TTC549 (cell line): ENCODE measurements around the gene SPATA24.
"Not testable (repeated sequence)": the region's sequence is repeated elsewhere in the genome, so short reads cannot be mapped to it uniquely, and the experiment has no call there.

Experiments used
- FAIRE-seq: peaks from 2 replicates; lab custom pipeline; 2012; peaks lifted over from hg19 to GRCh38; lab: Jason Lieb, UNC

Gene SPATA24

GRCh38 chr5:139416651-139417050 lies 12.8 kb upstream of the SPATA24 start:
- no peak for FAIRE-seq

DNA sequence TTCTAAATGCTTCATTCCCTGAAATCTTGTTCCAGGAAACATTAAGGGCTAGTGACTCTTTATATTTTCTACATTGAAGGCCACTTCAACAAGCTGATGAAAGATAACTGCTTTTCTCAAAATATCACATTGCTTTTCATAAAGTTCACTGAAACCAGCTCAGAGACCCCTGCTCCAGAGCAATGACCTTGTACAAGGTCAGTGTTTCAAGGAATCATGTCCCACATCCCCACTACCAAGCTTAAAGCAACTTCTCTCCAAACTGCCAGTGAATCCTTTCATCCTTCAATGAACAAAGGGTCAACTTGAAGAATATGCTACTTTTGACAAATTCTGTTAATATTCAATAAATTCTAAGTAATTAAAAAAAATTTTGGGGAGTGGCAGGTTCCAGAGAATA lies 12.0 kb upstream of the SPATA24 start:
- no peak for FAIRE-seq

- FAIRE-seq = no peak
Observed at GRCh38 chr5:139415221-139415861, 11.5 kb upstream of the SPATA24 start.

- no peak for FAIRE-seq
Observed at GRCh38 chr5:139414581-139415130, 10.8 kb upstream of the SPATA24 start.

DNA sequence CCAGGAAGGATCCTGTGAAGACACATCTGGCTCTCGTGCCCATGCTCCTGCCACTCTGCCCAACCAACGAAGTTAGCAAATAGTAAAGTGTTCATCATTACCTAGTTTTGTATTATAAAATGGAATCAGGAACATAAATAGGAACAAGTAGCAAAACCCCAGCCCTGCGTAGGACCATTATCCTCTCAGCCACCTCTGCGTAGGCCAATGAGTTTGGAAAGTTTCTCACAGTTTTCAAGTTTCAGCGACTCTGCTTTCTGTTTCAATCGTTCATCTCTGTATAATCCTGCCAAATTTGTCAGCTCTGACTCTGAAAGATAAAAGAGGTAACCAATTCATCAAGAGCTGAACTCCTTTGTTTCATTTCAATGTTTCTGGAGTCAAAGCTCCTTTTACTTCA lies 10.1 kb upstream of the SPATA24 start:
- no peak for FAIRE-seq

DNA sequence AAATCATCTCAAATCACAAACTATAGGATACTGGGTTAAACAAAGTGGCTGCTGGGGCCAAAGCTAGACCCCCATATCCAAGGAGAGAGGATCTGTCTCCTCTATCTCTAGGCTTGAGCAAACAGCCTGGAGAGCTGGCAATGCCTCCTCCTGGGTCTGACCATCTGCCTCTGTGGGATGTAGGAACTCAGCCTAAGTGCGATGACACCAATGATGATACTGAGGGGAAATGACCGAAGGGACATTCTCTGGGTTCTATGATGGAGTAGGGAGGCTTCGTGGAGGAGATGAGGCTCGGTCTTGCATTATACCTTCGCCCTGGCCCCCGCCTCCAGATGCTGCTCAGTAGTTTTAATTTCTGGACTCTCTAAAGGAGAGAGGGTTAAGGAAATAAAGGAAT lies 9.3 kb upstream of the SPATA24 start:
- FAIRE-seq = no peak

- no peak for FAIRE-seq
Observed at GRCh38 chr5:139410993-139411828, 7.3 kb upstream of the SPATA24 start.

DNA sequence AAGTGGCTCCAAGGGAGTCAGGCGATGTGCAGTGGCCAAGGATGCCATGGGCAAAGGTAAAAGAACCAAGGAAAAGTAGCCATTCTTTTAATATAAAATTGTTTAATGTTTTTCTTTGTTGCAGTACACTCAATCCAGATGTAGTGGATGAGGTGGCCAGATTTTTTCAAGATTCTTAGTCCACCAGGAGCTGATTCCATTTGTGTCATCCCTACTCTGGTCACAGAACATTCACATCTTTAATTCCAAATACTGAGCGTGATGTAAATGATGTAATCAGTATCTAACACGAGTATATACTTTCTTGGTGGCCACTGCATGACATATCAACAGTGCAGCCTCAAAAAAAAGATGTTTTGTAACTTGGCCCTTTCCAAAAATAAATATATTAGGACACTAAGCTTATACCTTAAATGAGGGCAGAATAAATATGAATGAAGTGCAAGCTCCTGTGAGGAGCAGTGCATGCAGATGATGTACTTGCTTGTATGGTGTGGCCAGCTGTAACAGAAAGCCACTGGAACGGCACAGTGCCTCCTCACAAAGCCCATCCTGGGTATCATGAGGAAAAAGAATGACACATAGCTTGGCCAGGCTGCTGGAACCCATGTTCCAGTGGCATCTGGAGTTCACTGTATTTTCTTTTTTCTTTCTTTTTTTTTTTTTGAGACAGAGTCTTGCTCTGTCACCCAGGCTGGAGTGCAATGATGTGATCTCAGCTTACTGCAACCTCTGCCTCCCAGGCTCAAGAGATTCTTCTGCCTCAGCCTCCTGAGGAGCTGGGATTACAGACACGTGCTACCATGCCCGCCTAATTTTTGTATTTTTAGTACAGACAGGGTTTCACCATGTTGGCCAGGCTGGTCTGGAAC lies 6.5 kb upstream of the SPATA24 start:
- no peak for FAIRE-seq

DNA sequence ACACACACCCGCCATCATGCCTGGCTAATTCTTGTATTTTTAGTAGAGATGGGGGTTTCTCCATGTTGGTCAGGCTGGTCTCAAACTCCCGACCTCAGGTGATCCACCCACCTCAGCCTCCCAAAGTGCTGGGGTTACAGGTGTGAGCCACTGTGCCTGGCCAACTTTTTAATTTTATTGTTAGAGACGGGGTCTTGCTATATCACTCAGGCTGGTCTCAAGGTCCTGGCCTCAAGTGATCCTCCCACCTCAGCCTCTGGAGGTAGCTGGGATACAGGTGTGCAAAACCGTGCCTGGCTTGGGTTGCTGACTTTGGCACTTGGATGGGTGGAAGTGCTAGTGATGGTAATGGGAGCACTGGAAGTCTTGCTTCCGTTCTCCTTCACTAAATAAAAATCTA lies 5.2 kb upstream of the SPATA24 start:
- FAIRE-seq = not testable (repeated sequence)

DNA sequence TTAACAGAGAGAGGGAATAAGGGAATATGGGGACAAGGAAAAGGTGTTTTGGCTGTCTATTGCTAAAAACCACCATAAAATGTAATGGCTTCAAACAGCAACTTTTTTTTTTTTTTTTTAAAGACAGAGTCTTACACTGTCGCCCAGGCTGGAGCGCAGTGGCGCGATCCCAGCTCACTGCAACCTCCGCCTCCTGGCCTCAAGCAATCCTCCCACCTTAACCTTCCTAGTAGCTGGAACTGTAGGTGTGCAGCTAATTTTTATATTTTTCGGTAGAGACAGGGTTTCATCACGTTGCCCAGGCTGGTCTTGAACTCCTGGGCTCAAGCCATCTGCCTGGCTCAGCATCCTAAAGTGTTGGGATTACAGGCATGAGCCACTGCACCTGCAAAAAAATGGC lies 4.3 kb upstream of the SPATA24 start:
- no peak for FAIRE-seq

- FAIRE-seq = no peak
Observed at GRCh38 chr5:139407517-139407916, 3.6 kb upstream of the SPATA24 start.

DNA sequence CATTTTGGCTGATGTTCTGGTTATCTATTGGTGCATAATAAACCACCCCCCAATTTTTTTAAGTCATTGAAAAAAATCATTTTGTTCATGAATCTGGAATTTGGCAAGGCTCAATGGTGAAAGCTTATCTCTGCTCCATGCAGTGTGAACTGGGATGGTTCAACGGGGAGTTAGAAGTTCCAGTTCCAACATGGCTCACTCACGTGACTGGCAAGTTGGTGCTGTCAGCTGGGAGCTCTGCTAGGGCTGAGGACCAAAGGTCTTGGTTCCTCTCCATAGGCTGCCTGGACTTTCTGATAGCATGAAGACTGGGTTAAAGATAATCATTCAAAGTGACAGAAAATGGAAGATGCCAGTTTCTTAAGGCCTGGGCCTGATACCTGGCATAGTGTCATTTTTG lies 3.1 kb upstream of the SPATA24 start:
- FAIRE-seq = no peak

GRCh38 chr5:139404484-139404840 lies 573 bp upstream of the SPATA24 start:
- no peak for FAIRE-seq

GRCh38 chr5:139403418-139403786 lies 487 bp downstream of the SPATA24 start:
- no peak for FAIRE-seq

GRCh38 chr5:139402561-139403158 lies 1.2 kb downstream of the SPATA24 start:
- no peak for FAIRE-seq

GRCh38 chr5:139401546-139401945 lies 2.3 kb downstream of the SPATA24 start:
- FAIRE-seq = no peak

DNA sequence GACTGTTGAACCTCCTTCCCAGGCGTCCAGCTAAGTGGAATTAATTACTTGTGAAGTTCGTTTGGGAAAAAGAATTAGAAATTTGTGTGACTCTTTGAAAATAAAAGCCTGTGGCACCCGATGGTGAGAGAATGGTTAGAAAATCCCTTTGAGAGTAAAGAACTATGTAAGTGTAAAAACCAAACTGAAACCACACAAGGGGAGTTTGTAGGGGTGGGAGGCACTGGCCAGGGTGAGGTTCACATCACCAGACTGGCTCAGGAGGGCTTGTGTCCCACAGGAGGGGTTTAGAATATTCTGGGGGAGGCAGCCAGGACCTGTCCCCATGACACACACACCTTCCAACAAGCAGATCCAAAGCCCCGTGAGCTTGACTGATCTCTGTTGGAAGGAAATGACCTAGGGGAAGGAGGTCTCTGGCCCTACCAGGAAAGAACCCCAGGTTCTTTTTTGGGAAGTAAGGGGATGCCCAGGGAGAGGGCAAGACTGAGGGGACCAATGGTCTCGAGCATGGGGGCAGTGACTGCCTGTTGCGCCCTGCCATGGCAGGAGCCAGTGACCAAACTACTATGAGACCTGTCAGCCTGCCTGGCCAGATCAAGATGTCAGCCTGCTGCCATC lies 4.3 kb downstream of the SPATA24 start:
- FAIRE-seq = no peak

GRCh38 chr5:139397921-139398320 lies 6.0 kb downstream of the SPATA24 start:
- no peak for FAIRE-seq

- no peak for FAIRE-seq
Observed at GRCh38 chr5:139396691-139397090, 7.2 kb downstream of the SPATA24 start.

GRCh38 chr5:139395844-139396640 lies 7.8 kb downstream of the SPATA24 start:
- no peak for FAIRE-seq
